Vagina (tissue), 2 donors: ENCODE results near the gene MAD1L1.

ENCODE experiments used
- POLR2A ChIP-seq, 2 donors: fragments of 450-650 bp; IDR thresholded peaks; one replicate each; pipeline ENCODE4 v1.6.1; 2017; ENCODE audit warnings: antibody characterized with exemption in 2 of 2, mild to moderate bottlenecking in 2 of 2, moderate library complexity in 2 of 2
- TF ChIP-seq, protein P1 (sequence below), 3 experiments: fragments of 450-650 bp in 2 of 3; fragments of 200-600 bp in 1 of 3; sonication (generic) in 1 of 3; IDR thresholded peaks; one replicate each; pipeline ENCODE4 v1.5.1; 2017 to 2019; ENCODE audit warnings: antibody characterized with exemption in 3 of 3, mild to moderate bottlenecking in 2 of 3, moderate library complexity in 2 of 3

DNA sequence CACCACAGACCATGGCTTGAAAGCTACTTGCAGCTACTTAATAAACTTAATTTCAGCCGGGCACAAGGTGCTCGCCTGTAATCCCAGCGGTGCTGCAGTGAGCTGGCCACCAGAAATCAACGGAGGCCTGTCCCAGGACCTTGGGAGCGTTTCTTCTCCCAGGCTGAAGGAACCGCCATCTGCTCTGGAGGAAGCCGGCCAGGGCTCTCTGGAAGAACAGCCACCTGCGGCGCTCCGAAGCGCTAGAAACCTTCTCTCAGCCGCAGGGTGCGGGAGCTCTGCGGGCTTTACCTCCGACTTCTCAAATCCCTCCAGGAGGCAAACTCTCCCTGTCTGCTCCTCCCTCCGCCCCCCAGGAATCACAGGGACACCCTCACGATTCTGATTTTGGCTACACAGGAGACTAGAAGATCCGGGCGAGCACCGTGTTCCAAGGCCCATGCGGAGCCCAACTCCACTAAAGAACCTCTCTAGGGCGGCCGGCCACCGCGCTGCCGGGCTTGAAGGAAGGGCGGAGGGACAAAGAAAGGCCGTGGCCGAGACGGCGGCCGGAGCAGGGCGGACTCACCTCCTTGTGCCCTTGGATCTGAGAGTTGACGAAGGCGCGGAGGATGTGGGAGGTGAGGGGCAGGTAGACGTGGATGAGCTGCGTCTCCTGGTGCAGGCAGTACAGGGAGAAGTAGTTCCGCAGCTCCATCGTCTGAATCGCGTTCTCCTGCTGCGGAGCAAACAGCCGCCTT, 23.7 kb upstream of the MAD1L1 start:
- TF ChIP-seq, protein P1, sequence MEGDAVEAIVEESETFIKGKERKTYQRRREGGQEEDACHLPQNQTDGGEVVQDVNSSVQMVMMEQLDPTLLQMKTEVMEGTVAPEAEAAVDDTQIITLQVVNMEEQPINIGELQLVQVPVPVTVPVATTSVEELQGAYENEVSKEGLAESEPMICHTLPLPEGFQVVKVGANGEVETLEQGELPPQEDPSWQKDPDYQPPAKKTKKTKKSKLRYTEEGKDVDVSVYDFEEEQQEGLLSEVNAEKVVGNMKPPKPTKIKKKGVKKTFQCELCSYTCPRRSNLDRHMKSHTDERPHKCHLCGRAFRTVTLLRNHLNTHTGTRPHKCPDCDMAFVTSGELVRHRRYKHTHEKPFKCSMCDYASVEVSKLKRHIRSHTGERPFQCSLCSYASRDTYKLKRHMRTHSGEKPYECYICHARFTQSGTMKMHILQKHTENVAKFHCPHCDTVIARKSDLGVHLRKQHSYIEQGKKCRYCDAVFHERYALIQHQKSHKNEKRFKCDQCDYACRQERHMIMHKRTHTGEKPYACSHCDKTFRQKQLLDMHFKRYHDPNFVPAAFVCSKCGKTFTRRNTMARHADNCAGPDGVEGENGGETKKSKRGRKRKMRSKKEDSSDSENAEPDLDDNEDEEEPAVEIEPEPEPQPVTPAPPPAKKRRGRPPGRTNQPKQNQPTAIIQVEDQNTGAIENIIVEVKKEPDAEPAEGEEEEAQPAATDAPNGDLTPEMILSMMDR (IDR thresholded peaks at IDR 0.05), result no peak
- no peak for TF ChIP-seq POLR2A (IDR thresholded peaks at IDR 0.05)
